Keratinocyte (primary cell): Measurements from ENCODE around the gene TNS3. TPM values are rescaled to one million over a fixed set of nuclear protein-coding genes. Genes with fewer than 3 reads are reported as not detected.

Experiments used
- DNase-seq: peaks from one replicate; pipeline ENCODE4 v3.0.0-alpha.2; 2011; ENCODE audit warnings: low read depth, missing footprints, low spot score
- FAIRE-seq: peaks from 2 replicates; lab custom pipeline; 2011; peaks lifted over from hg19 to GRCh38; lab: Jason Lieb, UNC
- H2AFZ ChIP-seq: 2 replicates; pipeline ENCODE4 v1.6.0; 2012; ENCODE audit warnings: low read length, control low read depth, inconsistent platforms; ENCODE audit not compliant: control insufficient read depth
- H3K27ac ChIP-seq: 2 replicates; pipeline ENCODE4 v1.5.1; 2011; ENCODE audit warnings: low read length; ENCODE audit not compliant: control insufficient read depth, insufficient read depth
- H3K27me3 ChIP-seq: 3 replicates; pipeline ENCODE4 v1.6.0; 2011; ENCODE audit warnings: low read length; ENCODE audit not compliant: control insufficient read depth, insufficient read depth; ENCODE audit errors: extremely low read depth
- H3K36me3 ChIP-seq, 2 experiments: 2 replicates in 1 of 2; 3 replicates in 1 of 2; pipeline ENCODE4 v1.5.1; 2011; ENCODE audit warnings: low read length in 2 of 2, mild to moderate bottlenecking in 1 of 2; ENCODE audit not compliant: control insufficient read depth in 2 of 2, insufficient read depth in 2 of 2; ENCODE audit errors: extremely low read depth in 1 of 2
- H3K4me1 ChIP-seq: 3 replicates; pipeline ENCODE4 v1.5.1; 2011; ENCODE audit warnings: low read length; ENCODE audit not compliant: control insufficient read depth, insufficient read depth; ENCODE audit errors: extremely low read depth
- H3K4me2 ChIP-seq: 3 replicates; pipeline ENCODE4 v1.6.0; 2011; ENCODE audit warnings: low read depth, low read length; ENCODE audit not compliant: control insufficient read depth, insufficient read depth; ENCODE audit errors: extremely low read depth
- H3K4me3 ChIP-seq, 3 experiments: fragments of 200-600 bp in 1 of 3; sonication (generic) in 1 of 3; 2 replicates in 2 of 3; 3 replicates in 1 of 3; pipeline ENCODE4 v1.5.1; 2011 to 2016; ENCODE audit warnings: low read length in 3 of 3, mild to moderate bottlenecking in 3 of 3, control low read depth in 2 of 3, inconsistent platforms in 1 of 3, low read depth in 1 of 3, mixed read lengths in 1 of 3, mixed run types in 1 of 3, moderate library complexity in 1 of 3; ENCODE audit not compliant: control insufficient read depth in 2 of 3, insufficient read depth in 2 of 3; ENCODE audit errors: extremely low read depth in 1 of 3
- H3K79me2 ChIP-seq: 2 replicates; pipeline ENCODE4 v1.6.0; 2012; ENCODE audit warnings: low read length; ENCODE audit not compliant: control insufficient read depth, insufficient read depth
- H3K9ac ChIP-seq: 3 replicates; pipeline ENCODE4 v1.6.0; 2011; ENCODE audit warnings: low read length; ENCODE audit not compliant: control insufficient read depth, insufficient read depth; ENCODE audit errors: extremely low read depth
- H3K9me1 ChIP-seq: 3 replicates; pipeline ENCODE4 v1.6.0; 2011; ENCODE audit warnings: low read length; ENCODE audit not compliant: control insufficient read depth, insufficient read depth; ENCODE audit errors: extremely low read depth
- H3K9me3 ChIP-seq: 2 replicates; pipeline ENCODE4 v1.5.1; 2012; ENCODE audit warnings: low read depth, low read length; ENCODE audit not compliant: control insufficient read depth
- H4K20me1 ChIP-seq: 3 replicates; pipeline ENCODE4 v1.6.0; 2011; ENCODE audit warnings: low read length; ENCODE audit not compliant: control insufficient read depth, insufficient read depth; ENCODE audit errors: extremely low read depth
- CTCF ChIP-seq, 3 experiments: IDR thresholded peaks in 1 of 3; conservative IDR thresholded peaks in 1 of 3; optimal IDR thresholded peaks in 1 of 3; 2 replicates in 2 of 3; 3 replicates in 1 of 3; pipeline versions ENCODE3 to v1.5.1; 2011; ENCODE audit warnings: low read length in 3 of 3, mild to moderate bottlenecking in 3 of 3, moderate library complexity in 2 of 3, control low read depth in 1 of 3, inconsistent platforms in 1 of 3; ENCODE audit not compliant: insufficient read depth in 2 of 3; ENCODE audit errors: extremely low read depth in 1 of 3
- EZH2 ChIP-seq: IDR thresholded peaks from one replicate; pipeline ENCODE4 v1.6.1; 2012; ENCODE audit warnings: inconsistent platforms, mild to moderate bottlenecking, low read length, moderate library complexity
- dilution Hi-C: fragments of 300-500 bp; cut with MboI; formaldehyde crosslinking; loops from one replicate; pipeline ENCODE4 v1.7.0; 2020; ENCODE audit warnings: low sequenced_read_pairs; ENCODE audit not compliant: extremely low pct_ligation_motif_present
- polyA plus RNA-seq, 5 experiments: library from polyadenylated mRNA; depleted of rRNA in 3 of 5; stranded (reverse) in 3 of 5; stranded (forward) in 1 of 5; unstranded in 1 of 5; fragments of >200 nt; gene quantifications; 1 replicate in 1 of 5; 2 replicates in 3 of 5; 3 replicates in 1 of 5; pipeline versions ENCODE4 v1.2.1 to v1.2.3, GENCODE V29; 2011 to 2012; ENCODE audit warnings: missing spikeins in 2 of 5, low read depth in 1 of 5, low replicate concordance in 1 of 5

Gene TNS3
- polyA plus RNA-seq, 1 donor (not counting 4 experiments of a cell fraction or from before 2014, with no cell fraction given): 3.9 TPM

DNA sequence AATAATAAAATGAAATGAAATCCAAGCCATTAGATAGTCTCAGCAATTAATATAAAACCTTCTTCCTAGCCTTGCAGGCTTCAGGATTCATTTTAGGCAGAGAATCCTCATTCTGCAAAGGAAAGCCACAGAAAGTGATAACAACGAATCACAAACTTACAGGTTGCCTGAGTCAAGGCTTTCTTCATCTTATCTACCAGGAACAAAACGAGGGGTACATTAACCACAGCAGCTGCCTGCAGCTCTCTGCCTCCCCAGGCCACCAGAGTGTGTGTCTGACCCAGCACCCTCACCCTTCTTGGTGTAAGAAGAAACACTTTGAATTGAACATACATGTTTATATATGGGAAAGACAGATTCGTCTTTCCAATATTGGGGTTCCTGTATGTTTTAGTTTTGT, 12.5 kb upstream of the TNS3 start:
- no peak overlapping the region for H2AFZ ChIP-seq
- no peak for FAIRE-seq

GRCh38 chr7:47591655-47592572, 10.0 kb upstream of the TNS3 start:
- Histone ChIP-seq H3K4me3 (no peak overlapping the region), H3K79me2 (no peaks in the 10 kb centered on the region), H3K9me3 (peaks cover 6% of the 10 kb centered on the region), H3K9ac (no peak overlapping the region), H3K4me2 (peak overlapping the region; percentile 49), H3K27ac (no peak overlapping the region), H3K36me3 (no peaks in the 10 kb centered on the region), H3K27me3 (no peaks in the 10 kb centered on the region), H2AFZ (peak overlapping the region; percentile 15), H3K9me1 (no peaks in the 10 kb centered on the region), H3K4me1 (peaks cover 14% of the 10 kb centered on the region), H4K20me1 (no peaks in the 10 kb centered on the region)
- no peak for DNase-seq
- TF ChIP-seq EZH2: no peak
- no peak for TF ChIP-seq CTCF (optimal IDR thresholded peaks at IDR 0.05 in 1 of 3, IDR thresholded peaks at IDR 0.05 in 1 of 3, conservative IDR thresholded peaks at IDR 0.05 in 1 of 3; ENCODE audit: extremely low read depth in 1 of 3, insufficient read depth in 2 of 3, low read length in 3 of 3)
- dilution Hi-C loops: no loop called here
- no peak for FAIRE-seq

More for the DNA sequence above, 12.5 kb upstream of the TNS3 start:
- dilution Hi-C loops: no loop called here
- Histone ChIP-seq H4K20me1 (no peaks in the 10 kb centered on the region), H3K4me3 (no peak overlapping the region), H3K4me1 (peaks cover 14% of the 10 kb centered on the region), H3K9me3 (peaks cover 19% of the 10 kb centered on the region), H3K36me3 (no peaks in the 10 kb centered on the region), H3K79me2 (no peaks in the 10 kb centered on the region), H3K4me2 (no peak overlapping the region), H3K9me1 (no peaks in the 10 kb centered on the region), H3K27me3 (no peaks in the 10 kb centered on the region), H3K27ac (no peak overlapping the region), H3K9ac (no peak overlapping the region)
- no peak for TF ChIP-seq CTCF (optimal IDR thresholded peaks at IDR 0.05 in 1 of 3, IDR thresholded peaks at IDR 0.05 in 1 of 3, conservative IDR thresholded peaks at IDR 0.05 in 1 of 3; ENCODE audit: extremely low read depth in 1 of 3, insufficient read depth in 2 of 3, low read length in 3 of 3)
- TF ChIP-seq EZH2: no peak
- no peak for DNase-seq
